HL-60/S4 (cell line): ENCODE results near the gene CLDN22.

Source experiments
- in situ Hi-C: fragments of 300-500 bp; cut with MboI; formaldehyde crosslinking; loops from 2 replicates; pipeline ENCODE4 v1.14.3; 2022; ENCODE audit warnings: low sequenced_read_pairs

Gene CLDN22

DNA sequence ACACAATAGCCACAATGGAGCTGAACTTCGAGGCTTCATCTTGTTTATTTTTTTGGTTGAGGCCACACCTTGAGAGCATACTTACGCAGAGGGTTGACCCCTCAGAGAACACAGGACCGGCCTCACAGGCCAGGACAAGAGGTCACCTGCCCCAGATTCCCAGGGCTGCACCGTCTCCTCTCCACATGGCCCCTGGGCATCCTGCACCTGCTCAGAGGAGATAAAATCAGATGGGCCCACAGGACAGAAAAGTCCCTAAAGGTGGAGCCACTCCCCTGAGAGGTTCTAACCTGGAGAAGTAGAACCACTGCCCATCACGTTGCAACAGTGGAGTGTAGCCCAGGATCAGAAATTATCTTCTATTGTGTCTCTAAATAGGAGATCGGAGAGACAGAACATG, 3.2 kb upstream of the CLDN22 start:
- in situ Hi-C loops: no loop called here

DNA sequence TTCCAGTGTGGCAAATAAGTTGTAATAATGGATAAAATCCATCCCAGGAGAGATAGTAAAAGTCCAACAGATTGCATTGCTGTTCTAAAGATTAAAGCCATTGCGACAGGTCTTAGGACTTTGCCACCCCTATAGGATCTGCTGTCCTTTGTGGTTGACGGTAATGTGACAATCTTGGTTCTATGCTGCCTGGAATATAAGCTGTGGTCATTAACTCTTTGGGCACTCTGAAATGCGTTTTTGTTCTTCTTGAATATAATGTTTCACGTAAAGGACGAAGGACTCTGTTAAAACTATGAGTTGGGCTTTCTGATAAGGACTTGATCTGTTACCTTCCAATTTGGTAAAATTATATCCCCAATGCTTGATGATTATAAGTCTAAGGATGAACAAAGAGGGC, 2.2 kb upstream of the CLDN22 start, which contains the start of gene CLDN24:
CLDN24 (minus strand) TSS at position 101 of the 400 bp plus-strand sequence; CDS start at position 101, 0 bp downstream.
- in situ Hi-C loops: no loop called here

DNA sequence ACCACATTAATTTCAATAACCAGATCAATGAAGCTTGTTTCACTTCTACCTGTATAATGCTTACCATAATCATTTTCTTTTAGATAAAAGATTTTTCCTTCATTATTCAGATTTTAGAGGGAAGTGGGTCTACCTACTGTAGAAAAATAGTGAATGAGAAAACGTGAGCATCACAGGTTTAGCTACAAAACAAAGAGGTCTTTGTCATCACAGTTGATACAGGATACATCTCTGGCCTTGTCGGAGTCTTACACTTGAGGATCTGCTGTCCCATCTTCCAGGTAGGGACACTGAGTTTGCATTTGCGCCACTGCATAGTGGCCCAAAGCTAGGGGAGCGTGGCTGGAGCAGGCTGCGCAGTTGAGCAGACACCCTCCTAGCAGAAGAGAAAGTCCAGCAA, 1.4 kb upstream of the CLDN22 start:
- in situ Hi-C loops: no loop called here

DNA sequence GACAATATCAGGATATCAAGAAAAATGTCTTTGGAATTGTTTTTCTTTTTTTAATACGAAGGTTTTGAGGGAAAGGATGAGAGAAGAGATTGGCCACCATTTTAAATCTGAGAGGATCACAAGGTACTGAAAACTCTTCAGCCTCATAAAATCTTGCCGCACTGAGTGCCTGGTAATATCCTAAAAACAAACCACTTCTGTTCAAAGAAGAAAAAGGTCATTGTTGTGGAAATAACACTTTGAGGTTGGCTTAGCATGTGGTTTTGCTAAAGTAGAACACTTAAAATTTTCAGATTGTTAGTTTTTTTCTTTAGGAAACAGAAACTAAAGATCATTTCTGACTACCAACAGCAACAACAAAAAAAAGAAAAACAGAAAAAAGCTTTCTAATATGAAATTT, 1.0 kb upstream of the CLDN22 start:
- in situ Hi-C loops: no loop called here

DNA sequence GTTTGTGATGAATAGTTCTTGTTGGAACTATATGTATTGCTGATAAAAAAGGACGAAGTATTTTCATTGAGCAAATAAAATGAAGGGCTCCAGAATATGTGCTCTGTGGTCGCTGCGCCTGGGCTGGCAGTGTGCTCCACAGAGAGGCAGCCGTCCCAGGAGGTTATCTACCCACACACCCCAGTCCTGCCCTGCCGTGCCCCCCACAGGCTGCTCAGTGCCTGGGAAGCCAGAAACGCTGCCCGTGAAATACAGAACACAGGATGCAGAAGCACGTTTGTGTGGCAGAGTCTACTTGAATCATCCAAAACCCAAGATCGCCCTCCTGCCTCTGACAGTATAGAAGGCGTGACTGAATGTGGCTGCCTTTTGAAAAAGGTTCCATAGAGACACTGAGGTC, 1.4 kb downstream of the CLDN22 start:
- in situ Hi-C loops: no loop called here

DNA sequence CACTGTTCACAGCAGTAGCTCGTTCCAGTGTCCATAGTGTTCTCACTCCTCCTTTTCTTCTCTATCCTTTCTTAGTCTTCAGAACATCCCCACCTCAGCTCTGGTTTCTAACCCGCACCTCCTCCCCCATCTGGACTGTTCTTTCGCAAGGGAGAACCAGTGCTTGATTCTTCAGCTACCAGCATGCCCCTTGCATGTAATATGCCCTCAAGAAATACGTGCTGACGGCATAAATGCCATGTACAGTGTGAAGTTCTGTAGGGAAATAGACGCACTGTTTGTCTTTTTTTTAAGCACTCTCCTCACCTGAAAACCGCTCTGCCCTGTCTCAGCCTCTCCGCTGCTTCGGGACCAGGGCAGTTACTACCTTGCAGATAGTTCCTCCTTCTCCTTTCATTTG, 5.3 kb downstream of the CLDN22 start:
- in situ Hi-C loops: no loop called here

DNA sequence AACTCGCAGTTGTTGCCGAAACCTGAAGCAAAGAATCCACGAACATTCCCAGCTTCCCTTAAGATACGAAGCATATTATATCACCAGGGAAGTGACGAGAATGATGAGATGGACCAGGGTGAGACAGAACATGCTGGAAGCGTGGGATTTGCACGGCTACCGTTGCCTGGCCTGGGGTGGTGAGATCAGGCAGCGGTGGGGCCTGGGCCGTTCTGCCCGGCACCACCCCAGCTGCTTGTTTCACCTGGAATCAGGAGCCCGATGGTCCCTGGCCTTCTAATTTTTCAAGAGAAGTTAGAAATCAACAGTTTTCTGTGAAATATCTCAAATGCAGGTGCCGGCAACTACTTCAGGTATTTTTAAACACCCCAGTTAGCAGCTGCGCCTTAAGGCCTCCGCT, 5.7 kb downstream of the CLDN22 start:
- in situ Hi-C loops: no loop called here

DNA sequence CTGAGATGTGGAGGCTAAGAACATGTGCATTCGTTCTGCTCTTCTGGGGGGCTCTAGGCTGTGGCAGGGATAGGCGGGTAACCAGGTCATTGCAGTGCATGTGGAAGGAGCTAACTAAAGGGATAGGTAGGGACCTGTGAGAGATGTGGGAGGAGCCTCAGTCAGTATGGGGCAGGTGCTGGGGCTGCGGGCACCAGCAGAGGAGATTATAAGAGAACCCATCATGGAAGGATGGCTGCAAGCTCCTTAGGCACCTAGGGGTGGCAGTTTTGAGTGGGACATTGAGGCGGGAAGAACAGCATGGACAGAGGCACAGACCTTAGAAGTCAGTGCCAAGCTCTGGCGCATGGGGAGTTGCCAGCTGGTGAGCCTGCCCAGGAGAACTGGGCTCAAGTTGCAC, 7.2 kb downstream of the CLDN22 start:
- in situ Hi-C loops: no loop called here

DNA sequence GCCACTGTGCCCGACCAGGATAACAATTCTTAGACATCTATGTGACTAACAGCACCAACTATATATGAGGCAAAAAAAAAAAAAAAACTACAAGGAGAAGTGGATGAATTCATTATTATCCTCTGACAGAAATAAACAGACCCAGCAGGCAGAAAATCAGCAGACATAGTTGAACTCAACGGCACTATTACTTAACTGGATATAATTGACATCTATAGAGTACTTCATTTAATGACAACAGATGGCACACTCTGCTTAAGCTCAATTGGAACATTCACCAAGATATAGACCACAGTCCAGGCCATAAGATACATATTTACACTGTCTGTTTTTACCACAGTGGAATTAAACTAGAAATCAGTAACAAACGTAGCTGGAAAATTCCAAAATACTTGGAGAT, 13.3 kb downstream of the CLDN22 start:
- in situ Hi-C loops: no loop called here

DNA sequence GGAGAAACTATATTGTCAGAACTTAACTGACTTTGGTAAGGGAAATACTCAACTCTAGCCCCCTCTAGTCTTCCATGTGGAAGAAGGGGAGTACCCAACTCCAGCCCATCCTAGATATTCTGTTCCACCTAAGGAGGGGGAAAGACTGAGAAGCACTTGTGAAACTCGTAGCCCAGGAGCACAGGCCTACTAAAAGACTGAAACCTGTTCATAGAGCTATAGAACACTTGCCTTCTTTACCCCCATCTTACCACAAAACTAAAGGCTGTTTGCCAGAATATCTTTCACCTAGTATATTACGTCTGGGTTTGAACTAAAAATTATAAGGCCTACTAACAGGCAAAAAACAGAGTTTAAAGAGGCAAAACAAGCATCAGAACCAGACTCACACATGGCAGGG, 15.5 kb downstream of the CLDN22 start:
- in situ Hi-C loops: no loop called here

DNA sequence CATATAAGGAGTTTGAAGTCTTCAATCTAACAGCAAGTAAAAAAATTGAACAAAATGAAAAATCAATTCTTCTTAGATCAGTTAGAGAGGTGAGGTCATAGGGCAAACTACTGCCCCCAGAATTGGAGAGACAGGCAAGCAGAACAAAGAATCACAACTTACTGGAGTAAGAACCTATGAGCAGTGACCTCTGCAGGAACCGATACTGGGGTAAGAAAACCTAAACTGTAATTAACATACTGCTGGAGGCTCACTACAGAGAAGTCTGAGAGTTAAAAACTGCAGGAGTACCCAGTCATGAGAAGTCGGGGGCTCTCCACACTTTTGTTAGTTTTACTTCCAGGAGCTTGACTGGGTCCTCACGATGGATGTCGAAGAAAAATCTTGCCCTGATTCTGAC, 16.0 kb downstream of the CLDN22 start:
- in situ Hi-C loops: no loop called here

DNA sequence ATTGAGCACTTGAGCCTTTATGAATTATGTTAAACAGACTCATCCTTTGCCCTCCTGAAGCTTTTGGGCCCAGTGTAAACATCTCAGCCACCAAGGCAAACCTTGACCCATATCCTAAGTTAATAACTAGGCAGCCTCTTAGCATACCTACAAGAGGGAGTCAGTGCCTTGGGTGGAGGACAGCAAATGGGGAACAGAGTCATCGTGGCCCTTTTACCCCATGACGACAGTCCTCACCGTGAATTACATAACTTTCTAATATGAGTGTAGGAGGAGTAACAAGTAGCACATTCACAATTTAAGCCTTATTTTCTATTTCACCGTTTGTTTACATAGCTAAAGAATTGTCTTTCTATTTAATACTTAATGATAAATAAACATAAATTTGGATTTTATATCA, 16.8 kb downstream of the CLDN22 start:
- in situ Hi-C loops: no loop called here

DNA sequence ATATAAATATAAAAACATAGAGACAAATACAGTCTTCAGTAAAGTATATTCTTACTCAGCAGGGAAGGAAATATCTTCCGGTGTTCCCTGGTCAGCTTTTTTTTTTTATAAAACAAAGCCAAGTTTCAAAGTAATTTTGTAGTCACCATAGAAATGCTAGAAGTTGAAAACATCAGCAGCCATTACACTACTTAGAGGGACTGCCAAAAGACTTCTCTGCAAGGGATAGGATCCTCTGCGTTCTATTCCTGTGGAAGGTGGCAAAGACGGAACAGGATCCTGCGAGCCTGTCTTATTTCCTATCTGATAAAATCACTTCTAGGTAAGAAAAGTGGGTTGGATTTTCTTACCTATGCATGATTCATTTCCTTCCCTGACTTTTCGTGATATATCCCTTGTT, 19.4 kb downstream of the CLDN22 start:
- in situ Hi-C loops: no loop called here

DNA sequence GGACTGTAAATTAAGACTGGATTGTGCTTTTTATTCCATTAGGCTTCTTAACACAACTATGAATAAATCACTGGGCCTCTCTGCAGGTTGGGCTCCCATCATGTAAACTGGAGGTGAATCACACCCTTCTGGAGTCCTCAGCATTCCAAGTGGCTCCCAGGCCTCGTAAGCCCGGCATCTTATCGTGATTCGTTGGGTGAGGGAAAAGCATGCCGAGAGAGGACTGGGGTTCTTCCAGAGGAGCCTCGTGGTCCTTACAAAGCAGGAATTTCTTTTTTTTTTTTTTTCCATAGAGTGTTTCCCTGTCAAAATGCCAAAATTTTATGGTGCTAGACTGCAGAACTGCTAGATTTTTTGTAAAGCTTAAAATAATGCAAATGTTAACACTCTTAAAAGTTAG, 20.0 kb downstream of the CLDN22 start:
- in situ Hi-C loops: no loop called here

DNA sequence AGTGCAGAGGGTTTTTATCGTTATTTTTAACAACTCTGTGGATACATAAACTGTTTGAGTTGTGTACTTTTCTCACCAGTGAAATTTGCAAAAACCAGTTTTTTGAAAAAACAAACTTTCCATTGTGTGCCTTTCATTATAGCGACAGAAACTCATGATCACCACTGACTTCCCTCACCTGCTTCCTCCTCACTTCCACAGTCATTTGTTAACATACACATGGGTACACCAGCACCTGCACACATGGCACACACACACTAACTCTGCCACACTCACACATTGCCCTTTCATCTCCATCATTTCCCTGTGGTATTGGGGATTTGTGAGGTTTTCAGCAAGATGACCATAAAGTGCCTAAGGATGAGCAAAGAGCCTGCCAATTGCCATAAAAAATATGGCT, 20.6 kb downstream of the CLDN22 start:
- in situ Hi-C loops: no loop called here

DNA sequence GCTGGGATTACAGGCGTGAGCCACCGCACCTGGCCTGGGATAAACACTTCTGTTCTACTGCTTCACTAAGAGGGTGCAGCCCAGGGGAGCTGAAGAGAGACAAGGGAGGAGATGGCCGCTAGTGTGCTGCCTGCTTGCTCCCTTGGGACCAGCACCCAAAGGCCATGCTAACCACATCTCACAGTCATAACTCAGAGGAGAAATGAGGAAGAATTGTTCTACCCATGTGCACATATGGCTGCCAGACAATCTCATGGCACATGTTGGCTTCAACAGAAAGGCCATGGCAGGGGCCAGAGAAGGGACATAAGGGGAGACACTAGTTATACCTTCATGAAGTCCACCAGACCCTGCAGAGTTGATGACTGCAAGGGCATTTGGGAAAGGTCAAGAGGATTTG, 22.4 kb downstream of the CLDN22 start:
- in situ Hi-C loops: no loop called here

DNA sequence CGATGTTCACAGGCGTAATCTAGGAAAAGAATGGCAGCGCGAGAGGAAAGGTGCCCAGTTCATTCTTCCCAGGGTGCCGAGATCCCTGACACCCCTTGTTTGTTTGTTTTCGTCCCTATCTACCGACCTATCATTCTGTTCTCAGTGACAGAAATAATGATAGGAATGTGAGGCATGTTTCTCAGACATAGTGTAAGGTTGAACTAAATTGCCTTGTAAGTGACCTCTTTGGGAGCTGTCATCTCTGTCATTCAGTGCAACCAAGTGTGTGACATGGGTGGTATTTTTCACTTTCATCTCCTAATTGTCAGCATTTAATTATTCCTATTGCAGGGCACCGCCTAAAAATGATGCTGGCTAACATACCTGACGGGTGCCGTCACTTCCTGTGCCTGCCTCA, 24.4 kb downstream of the CLDN22 start:
- in situ Hi-C loops: no loop called here

DNA sequence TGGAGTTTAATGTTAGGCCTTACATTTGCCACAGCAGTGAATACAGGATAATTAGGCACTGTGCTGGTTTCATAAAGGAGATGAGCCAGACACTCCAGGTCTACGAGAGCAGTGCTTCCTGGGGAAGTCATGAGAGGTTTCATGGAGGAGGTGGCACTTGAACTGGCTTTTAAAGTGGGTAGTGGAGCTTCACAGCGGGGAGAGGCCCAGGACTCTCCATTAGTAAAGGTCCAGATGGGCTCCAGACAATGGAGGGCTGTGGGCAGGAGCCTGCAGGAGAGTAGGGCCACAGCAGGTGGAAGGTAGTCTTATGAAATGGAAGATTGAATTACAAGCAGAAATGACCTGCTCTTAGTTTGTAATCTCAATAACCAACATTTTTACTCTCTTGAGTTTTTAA, 29.0 kb downstream of the CLDN22 start:
- in situ Hi-C loops: no loop called here

DNA sequence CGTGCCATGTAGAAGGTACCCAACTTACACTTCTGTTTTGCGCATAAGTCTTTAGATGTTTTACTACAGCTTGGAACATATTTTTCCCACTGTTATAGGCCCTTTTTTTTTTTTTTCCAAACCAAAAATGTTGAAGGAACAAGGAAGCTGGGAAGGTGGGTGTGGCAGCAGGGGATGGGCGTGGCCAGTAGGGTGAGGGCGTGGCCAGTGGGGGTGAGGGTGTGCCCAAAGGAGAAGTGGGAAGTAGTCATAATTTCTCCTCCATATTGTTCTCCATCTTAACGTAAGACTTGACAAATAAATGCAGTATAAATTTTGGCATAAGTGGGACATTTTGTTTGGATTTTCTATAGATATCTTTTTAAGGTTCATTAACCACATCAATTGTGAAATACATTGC, 30.4 kb downstream of the CLDN22 start:
- in situ Hi-C loops: no loop called here

DNA sequence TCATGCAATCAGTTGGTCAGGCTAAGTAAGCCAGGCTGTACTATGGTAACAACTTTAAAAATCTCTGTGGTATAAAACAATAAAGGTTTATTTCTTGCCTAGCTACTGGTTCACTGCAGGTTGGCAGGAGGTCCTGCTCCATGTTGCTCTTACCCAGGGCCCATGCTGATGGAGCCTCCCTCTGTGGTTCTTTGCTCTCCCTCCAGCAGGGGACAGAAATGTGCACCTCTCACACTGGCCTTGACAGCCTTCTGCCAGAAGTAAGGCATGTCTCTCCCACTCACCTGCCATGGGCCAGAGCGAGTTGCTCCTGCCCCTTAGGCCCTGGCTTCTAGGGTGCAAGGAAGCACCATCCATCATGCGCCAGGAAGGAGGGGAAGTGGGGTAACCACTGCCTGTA, 31.1 kb downstream of the CLDN22 start:
- in situ Hi-C loops: no loop called here

DNA sequence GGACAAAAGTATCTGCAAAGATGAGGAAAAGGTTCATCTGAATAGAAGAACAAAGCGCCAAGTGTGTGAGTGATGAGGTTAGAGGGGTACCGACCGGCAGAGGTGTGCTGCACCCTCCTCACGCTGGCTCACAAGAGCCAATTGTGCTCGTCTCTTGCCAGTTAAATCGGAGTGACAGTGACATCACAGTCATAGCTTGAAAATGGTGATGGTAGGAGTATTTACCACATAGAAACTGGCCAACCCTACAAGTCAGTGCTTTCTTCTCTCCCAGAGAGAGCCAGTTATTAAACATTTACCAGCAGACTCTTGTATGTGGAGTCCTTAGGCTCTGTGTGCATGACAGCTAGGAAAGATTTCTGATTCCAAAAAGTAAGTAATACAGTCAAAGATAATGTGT, 32.4 kb downstream of the CLDN22 start:
- in situ Hi-C loops: no loop called here

DNA sequence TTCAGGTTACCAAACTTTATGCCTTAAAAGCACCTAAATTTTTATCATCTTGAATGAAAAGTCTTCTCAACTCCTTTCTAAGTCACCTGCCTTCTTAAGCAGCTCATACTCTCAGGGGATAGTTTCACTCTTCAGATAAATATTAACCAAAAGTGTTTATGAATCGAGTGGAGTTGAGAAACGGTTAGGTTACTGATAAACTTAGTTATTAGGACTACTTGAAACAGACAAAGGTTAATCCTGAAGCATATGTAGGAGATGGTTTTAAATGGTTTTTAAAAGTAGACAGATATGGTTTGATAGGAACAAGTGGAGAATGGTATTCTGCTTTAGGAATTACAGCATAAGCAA, 32.8 kb downstream of the CLDN22 start:
- in situ Hi-C loops: no loop called here

DNA sequence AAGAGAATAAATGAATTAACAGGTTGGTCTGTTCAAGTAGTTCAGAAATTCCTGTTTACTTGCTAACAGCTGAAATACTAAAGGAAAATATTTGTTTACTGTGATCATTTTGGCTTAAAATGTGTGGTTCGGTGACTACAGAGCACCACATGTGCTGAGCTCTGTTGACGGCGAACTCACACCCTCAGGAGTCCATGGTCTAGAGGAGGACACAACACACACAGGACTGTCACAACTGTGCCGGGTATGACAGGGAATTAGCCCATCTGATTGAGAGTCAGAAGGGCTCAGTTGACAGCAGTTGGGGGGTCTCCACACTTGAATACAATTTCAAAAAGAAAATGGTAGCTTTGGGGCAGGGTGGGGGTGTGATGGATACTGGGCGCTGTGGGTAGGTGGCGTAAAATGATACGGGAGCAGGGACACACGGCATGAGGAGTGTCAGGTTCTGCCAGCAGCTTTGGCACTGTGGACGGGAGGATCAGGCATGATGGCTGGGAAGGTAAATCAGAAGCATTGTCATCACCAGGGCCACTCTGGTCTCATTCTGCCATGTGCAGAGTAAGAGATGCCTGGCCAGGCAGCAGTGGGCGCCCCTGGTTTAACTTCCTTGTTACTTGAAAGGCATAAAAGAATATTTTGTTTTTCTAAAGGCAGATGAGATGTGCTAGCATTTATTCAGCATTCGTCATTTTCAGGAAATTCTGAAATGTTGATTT, 33.3 kb downstream of the CLDN22 start:
- in situ Hi-C loops: no loop called here
